ENCODE measurements around the gene IL13RA1. TPM values are rescaled to one million over a fixed set of nuclear protein-coding genes. Genes with fewer than 3 reads are reported as not detected.

IL13RA1 gene
- total RNA-seq, 1 donor from 2014 or later: 41.1 TPM

DNA sequence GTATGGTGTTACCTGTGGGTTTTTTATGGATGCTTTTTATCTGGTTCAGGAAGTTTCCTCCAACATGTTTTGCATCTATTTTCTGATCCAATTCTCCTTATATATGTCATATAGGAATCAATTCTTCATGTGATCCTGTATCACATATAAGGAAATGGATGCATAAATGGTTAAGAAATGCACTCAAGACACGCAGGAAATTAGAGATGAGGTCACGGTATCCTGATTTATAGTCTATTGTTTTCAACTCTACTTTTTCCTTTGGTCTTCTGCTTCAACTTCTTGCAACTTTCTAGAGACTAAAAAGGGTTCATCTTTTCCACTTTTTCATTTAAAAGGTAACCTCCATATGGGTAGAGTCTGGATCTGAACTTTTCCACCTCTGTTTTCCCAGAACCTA is 33.6 kb upstream of the IL13RA1 start:
- Mint-ChIP-seq H3K4me3 (ENCODE audit: unreplicated experiment) (no peak overlapping the region), H3K36me3 (ENCODE audit: low read depth, unreplicated experiment) (no peaks in the 10 kb centered on the region), H3K27me3 (ENCODE audit: low read depth, unreplicated experiment) (peaks cover 3% of the 10 kb centered on the region), H3K9me3 (ENCODE audit: unreplicated experiment) (no peaks in the 10 kb centered on the region), H3K4me1 (ENCODE audit: low read depth, unreplicated experiment) (no peaks in the 10 kb centered on the region), H3K27ac (ENCODE audit: unreplicated experiment) (no peak overlapping the region)
- Histone ChIP-seq H2AFZ (ENCODE audit: low read depth, low read length) (no peak overlapping the region), H3K9ac (ENCODE audit: low read length) (no peak overlapping the region), H3K4me2 (ENCODE audit: low read length) (no peak overlapping the region), H3K4me1 (ENCODE audit: insufficient read depth, low read length) (no peaks in the 10 kb centered on the region), H3K27ac (ENCODE audit: low read depth, low read length) (no peak overlapping the region), H3K79me2 (ENCODE audit: insufficient read depth, low read length) (no peaks in the 10 kb centered on the region), H3K36me3 (ENCODE audit: insufficient read depth, low read length) (no peaks in the 10 kb centered on the region), H3K4me3 (ENCODE audit: insufficient read depth, low read depth, low read length) (no peak overlapping the region), H4K20me1 (ENCODE audit: insufficient read depth, low read length) (no peaks in the 10 kb centered on the region), H3K9me3 (ENCODE audit: insufficient read depth, low read depth, low read length) (no peaks in the 10 kb centered on the region), H3K27me3 (ENCODE audit: insufficient read depth, low read length) (no peaks in the 10 kb centered on the region)
- DNase-seq (ENCODE audit: low read depth): no peak
- no peak for TF ChIP-seq EZH2 (IDR thresholded peaks at IDR 0.05; ENCODE audit: insufficient read depth, low read length)
- TF ChIP-seq, protein P1, sequence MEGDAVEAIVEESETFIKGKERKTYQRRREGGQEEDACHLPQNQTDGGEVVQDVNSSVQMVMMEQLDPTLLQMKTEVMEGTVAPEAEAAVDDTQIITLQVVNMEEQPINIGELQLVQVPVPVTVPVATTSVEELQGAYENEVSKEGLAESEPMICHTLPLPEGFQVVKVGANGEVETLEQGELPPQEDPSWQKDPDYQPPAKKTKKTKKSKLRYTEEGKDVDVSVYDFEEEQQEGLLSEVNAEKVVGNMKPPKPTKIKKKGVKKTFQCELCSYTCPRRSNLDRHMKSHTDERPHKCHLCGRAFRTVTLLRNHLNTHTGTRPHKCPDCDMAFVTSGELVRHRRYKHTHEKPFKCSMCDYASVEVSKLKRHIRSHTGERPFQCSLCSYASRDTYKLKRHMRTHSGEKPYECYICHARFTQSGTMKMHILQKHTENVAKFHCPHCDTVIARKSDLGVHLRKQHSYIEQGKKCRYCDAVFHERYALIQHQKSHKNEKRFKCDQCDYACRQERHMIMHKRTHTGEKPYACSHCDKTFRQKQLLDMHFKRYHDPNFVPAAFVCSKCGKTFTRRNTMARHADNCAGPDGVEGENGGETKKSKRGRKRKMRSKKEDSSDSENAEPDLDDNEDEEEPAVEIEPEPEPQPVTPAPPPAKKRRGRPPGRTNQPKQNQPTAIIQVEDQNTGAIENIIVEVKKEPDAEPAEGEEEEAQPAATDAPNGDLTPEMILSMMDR (IDR thresholded peaks at IDR 0.05; ENCODE audit: insufficient read depth, low read depth, low read length): no peak
- peak; percentile 64 for FAIRE-seq

- no peaks in the 10 kb centered on the region for H3K4me1 ChIP-seq (ENCODE audit: insufficient read depth, low read length)
- TF ChIP-seq EZH2 (IDR thresholded peaks at IDR 0.05; ENCODE audit: insufficient read depth, low read length): no peak
- TF ChIP-seq, protein P1 (IDR thresholded peaks at IDR 0.05; ENCODE audit: insufficient read depth, low read depth, low read length): no peak
- peaks cover 3% of the 10 kb centered on the region for H3K27me3 Mint-ChIP-seq (ENCODE audit: low read depth, unreplicated experiment)
- H3K4me3 Mint-ChIP-seq (ENCODE audit: unreplicated experiment): no peak overlapping the region
- peak; percentile 13 for FAIRE-seq
- H3K9ac ChIP-seq (ENCODE audit: low read length): no peak overlapping the region
- no peak overlapping the region for H3K4me2 ChIP-seq (ENCODE audit: low read length)
- no peaks in the 10 kb centered on the region for H4K20me1 ChIP-seq (ENCODE audit: insufficient read depth, low read length)
- no peaks in the 10 kb centered on the region for H3K9me3 Mint-ChIP-seq (ENCODE audit: unreplicated experiment)
- H3K4me1 Mint-ChIP-seq (ENCODE audit: low read depth, unreplicated experiment): no peaks in the 10 kb centered on the region
- H3K27me3 ChIP-seq (ENCODE audit: insufficient read depth, low read length): no peaks in the 10 kb centered on the region
- no peaks in the 10 kb centered on the region for H3K79me2 ChIP-seq (ENCODE audit: insufficient read depth, low read length)
- H2AFZ ChIP-seq (ENCODE audit: low read depth, low read length): no peak overlapping the region
- no peaks in the 10 kb centered on the region for H3K36me3 ChIP-seq (ENCODE audit: insufficient read depth, low read length)
- DNase-seq (ENCODE audit: low read depth): no peak
- H3K27ac Mint-ChIP-seq (ENCODE audit: unreplicated experiment): no peak overlapping the region
- H3K27ac ChIP-seq (ENCODE audit: low read depth, low read length): no peak overlapping the region
- H3K36me3 Mint-ChIP-seq (ENCODE audit: low read depth, unreplicated experiment): no peaks in the 10 kb centered on the region
- no peak overlapping the region for H3K4me3 ChIP-seq (ENCODE audit: insufficient read depth, low read depth, low read length)
- H3K9me3 ChIP-seq (ENCODE audit: insufficient read depth, low read depth, low read length): no peaks in the 10 kb centered on the region
Observed at GRCh38 chrX:118694638-118695037, 32.8 kb upstream of the IL13RA1 start.

- Histone ChIP-seq H3K27me3 (ENCODE audit: insufficient read depth, low read length) (no peaks in the 10 kb centered on the region), H2AFZ (ENCODE audit: low read depth, low read length) (no peak overlapping the region), H3K4me3 (ENCODE audit: insufficient read depth, low read depth, low read length) (no peak overlapping the region), H3K9me3 (ENCODE audit: insufficient read depth, low read depth, low read length) (no peaks in the 10 kb centered on the region), H3K36me3 (ENCODE audit: insufficient read depth, low read length) (no peaks in the 10 kb centered on the region), H3K9ac (ENCODE audit: low read length) (no peak overlapping the region), H4K20me1 (ENCODE audit: insufficient read depth, low read length) (no peaks in the 10 kb centered on the region), H3K4me2 (ENCODE audit: low read length) (no peak overlapping the region), H3K4me1 (ENCODE audit: insufficient read depth, low read length) (no peaks in the 10 kb centered on the region), H3K79me2 (ENCODE audit: insufficient read depth, low read length) (no peaks in the 10 kb centered on the region), H3K27ac (ENCODE audit: low read depth, low read length) (no peak overlapping the region)
- H3K27me3 Mint-ChIP-seq (ENCODE audit: low read depth, unreplicated experiment): peaks cover 3% of the 10 kb centered on the region
- FAIRE-seq (peak; percentile 58), DNase-seq (ENCODE audit: low read depth) (no peak)
- no peaks in the 10 kb centered on the region for H3K4me1 Mint-ChIP-seq (ENCODE audit: low read depth, unreplicated experiment)
- no peak overlapping the region for H3K27ac Mint-ChIP-seq (ENCODE audit: unreplicated experiment)
- no peaks in the 10 kb centered on the region for H3K36me3 Mint-ChIP-seq (ENCODE audit: low read depth, unreplicated experiment)
- no peaks in the 10 kb centered on the region for H3K9me3 Mint-ChIP-seq (ENCODE audit: unreplicated experiment)
- no peak overlapping the region for H3K4me3 Mint-ChIP-seq (ENCODE audit: unreplicated experiment)
- no peak for TF ChIP-seq EZH2 (IDR thresholded peaks at IDR 0.05; ENCODE audit: insufficient read depth, low read length)
- TF ChIP-seq, protein P1 (IDR thresholded peaks at IDR 0.05; ENCODE audit: insufficient read depth, low read depth, low read length): no peak
Observed at GRCh38 chrX:118698516-118699170, 28.8 kb upstream of the IL13RA1 start.

Data from astrocyte (in vitro differentiated cells and primary cell).